Measurements from ENCODE around the gene GAPVD1. TPM values are rescaled to one million over a fixed set of nuclear protein-coding genes. Genes with fewer than 3 reads are reported as not detected.

GAPVD1 gene
- total and polyA plus RNA-seq, 2 of the 13 experiments (the other 11 are each of a cell fraction or from before 2014, with no cell fraction given): 11.1 to 33.2 TPM

GRCh38 chr9:125243792-125244260 lies 17.8 kb upstream of the GAPVD1 start (continued):
- TF ChIP-seq ZNF563 (CRISPR knock-in tag; IDR thresholded peaks at IDR 0.05) (no peak), DR1 (CRISPR knock-in tag; IDR thresholded peaks at IDR 0.05) (no peak), HNRNPLL (IDR thresholded peaks at IDR 0.05; ENCODE audit: low read depth, low read length, poor library complexity, severe bottlenecking) (no peak), ZSCAN30 (CRISPR knock-in tag; IDR thresholded peaks at IDR 0.05) (no peak), SKI (IDR thresholded peaks at IDR 0.05; ENCODE audit: partially characterized antibody) (no peak), CBX5 (CRISPR knock-in tag; IDR thresholded peaks at IDR 0.05; ENCODE audit: borderline replicate concordance) (no peak), U2AF1 (optimal IDR thresholded peaks at IDR 0.05; ENCODE audit: low read depth, low read length) (no peak), ZMAT3 (CRISPR knock-in tag; conservative IDR thresholded peaks at IDR 0.05) (no peak), ZZZ3 (CRISPR knock-in tag; IDR thresholded peaks at IDR 0.05; ENCODE audit: borderline replicate concordance) (no peak), IRF9 (CRISPR knock-in tag; IDR thresholded peaks at IDR 0.05; ENCODE audit: borderline replicate concordance) (no peak)

- Histone ChIP-seq H3K9me3 (ENCODE audit: low read length) (no peaks in the 10 kb centered on the region), H3K27me3 (ENCODE audit: control insufficient read depth in 1 of 2, insufficient read depth in 2 of 2, low read length in 2 of 2) (no peaks in the 10 kb centered on the region; a peak in 1 of 5 replicates), H3K79me2 (ENCODE audit: insufficient read depth, low read length) (peaks cover 8% of the 10 kb centered on the region), H3K4me1 (ENCODE audit: insufficient read depth, low read length) (peaks cover 21% of the 10 kb centered on the region), H3K4me2 (ENCODE audit: low read depth, low read length) (no peak overlapping the region), H4K20me1 (ENCODE audit: insufficient read depth, low read length) (no peaks in the 10 kb centered on the region), H3K36me3 (replicated peaks in 1 of 2; ENCODE audit: control insufficient read depth in 1 of 2, insufficient read depth in 2 of 2, low read length in 2 of 2) (no peaks in the 10 kb centered on the region), H3K27ac (ENCODE audit: extremely low read length, insufficient read depth, low read length) (no peak overlapping the region), H3K9ac (ENCODE audit: insufficient read depth, low read depth, low read length) (no peak overlapping the region), H2AFZ (ENCODE audit: low read length) (no peak overlapping the region), H3K4me3 (replicated peaks in 1 of 3; ENCODE audit: insufficient read depth in 1 of 3, low read depth in 2 of 3, low read length in 3 of 3) (no peak overlapping the region)
- intact Hi-C loops (cut with micrococcal nuclease; ENCODE audit: unreplicated experiment): no loop called here
- DNase-seq (ENCODE audit: low spot score) (no peak), ATAC-seq (no peak), FAIRE-seq (no peak)
- TF ChIP-seq HOXA9 (CRISPR knock-in tag; IDR thresholded peaks at IDR 0.05; ENCODE audit: borderline replicate concordance) (no peak), HNF4A (CRISPR knock-in tag; IDR thresholded peaks at IDR 0.05) (no peak), KDM5A (IDR thresholded peaks at IDR 0.05; ENCODE audit: borderline replicate concordance, low read length) (no peak), ZNF513 (CRISPR knock-in tag; conservative IDR thresholded peaks at IDR 0.05) (no peak), ARNT2 (CRISPR knock-in tag; IDR thresholded peaks at IDR 0.05; ENCODE audit: low read depth) (no peak), ZNF883 (CRISPR knock-in tag; IDR thresholded peaks at IDR 0.05; ENCODE audit: not compliant biosample characterization) (no peak), TMF1 (CRISPR knock-in tag; IDR thresholded peaks at IDR 0.05; ENCODE audit: low read depth) (no peak), FOXC1 (CRISPR knock-in tag; IDR thresholded peaks at IDR 0.05; ENCODE audit: borderline replicate concordance) (no peak), DNMT1 (CRISPR knock-in tag; IDR thresholded peaks at IDR 0.05) (no peak)
- TF ChIP-seq, protein P1, sequence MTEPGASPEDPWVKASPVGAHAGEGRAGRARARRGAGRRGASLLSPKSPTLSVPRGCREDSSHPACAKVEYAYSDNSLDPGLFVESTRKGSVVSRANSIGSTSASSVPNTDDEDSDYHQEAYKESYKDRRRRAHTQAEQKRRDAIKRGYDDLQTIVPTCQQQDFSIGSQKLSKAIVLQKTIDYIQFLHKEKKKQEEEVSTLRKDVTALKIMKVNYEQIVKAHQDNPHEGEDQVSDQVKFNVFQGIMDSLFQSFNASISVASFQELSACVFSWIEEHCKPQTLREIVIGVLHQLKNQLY (CRISPR knock-in tag; IDR thresholded peaks at IDR 0.05): no peak
- no TSS peak for BruUV-seq (replicated peaks)
- WGBS (ENCODE audit: low lambda C conversion rate): 60% methylated on average over 6 of the region's 6 CpGs
- CTCF ChIA-PET (ENCODE audit: low intra/inter-chr PET ratio, low total read pairs): no interaction called here
- in situ Hi-C loops (cut with HindIII; ENCODE audit: extremely low pct_ligation_motif_present, low pct_unique_long_range_greater_than_20kb): no loop called here
- POLR2A ChIA-PET: interaction anchor here (3.0 kb wide), 1 partner anchor 16 kb away, joined by 11 read pairs; the partner anchor contains the start of gene GAPVD1
Measured at GRCh38 chr9:125246261-125246667, 15.4 kb upstream of the GAPVD1 start.
